T-helper 2 cell (primary cell): ENCODE data around the gene LRMDA.
"Not testable (repeated sequence)": the region's sequence is repeated elsewhere in the genome, so short reads cannot be mapped to it uniquely, and the experiment has no call there.

Source experiments
- DNase-seq, 5 experiments: peaks; one replicate each; pipeline versions ENCODE4 v3.0.0 to v3.0.0-alpha.2; 2012 to 2022

Gene LRMDA

DNA sequence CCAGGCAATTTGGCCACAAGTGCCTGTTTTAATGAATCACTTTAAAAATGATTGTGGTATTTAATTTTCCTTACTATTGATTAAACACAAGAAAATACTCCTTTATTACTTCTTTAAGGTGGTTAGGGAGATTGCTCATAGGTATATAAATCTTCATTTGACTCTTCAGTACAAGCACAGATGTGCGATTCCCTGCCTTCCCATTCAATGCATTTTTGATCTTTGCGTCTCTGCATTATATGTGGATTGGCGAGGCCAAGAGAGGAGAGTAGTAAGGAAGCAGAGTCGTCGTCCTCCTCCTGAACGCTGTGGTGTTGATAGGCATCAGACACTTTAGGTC is 683.7 kb downstream of the LRMDA start:
- no peak for DNase-seq

DNA sequence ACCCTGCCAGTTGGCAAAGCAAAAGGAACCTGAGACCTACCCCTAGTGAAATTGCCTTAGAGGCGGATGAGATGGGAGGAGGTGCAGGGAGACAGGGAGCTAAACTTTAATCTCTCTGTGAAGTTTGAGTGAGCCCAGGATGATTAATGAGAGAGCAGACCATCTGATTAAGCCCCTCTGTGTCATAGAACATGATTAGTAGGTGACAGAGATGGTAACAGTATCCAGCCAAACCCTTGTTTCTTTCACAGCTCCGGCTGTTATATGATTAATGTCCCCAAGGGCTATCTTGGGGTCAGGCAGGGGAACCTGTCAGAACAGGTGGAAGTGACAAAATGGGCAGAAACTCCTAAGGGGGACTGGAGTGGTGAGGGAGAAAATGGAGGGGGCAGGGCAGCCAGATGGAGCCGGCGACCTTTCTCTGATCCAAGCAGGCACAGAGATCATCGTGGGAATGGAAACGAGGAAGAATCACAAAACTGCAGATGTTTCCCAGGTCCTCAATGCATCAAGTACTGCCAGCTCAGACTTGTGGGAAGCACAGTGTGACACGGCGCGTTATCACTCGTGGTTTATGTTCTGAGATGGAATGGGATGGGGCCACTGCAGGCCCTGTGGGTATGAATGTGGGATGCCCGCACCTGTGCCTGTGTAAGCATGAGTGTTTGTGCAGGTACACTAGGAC is 684.2 kb downstream of the LRMDA start:
- DNase-seq, result no peak

DNA sequence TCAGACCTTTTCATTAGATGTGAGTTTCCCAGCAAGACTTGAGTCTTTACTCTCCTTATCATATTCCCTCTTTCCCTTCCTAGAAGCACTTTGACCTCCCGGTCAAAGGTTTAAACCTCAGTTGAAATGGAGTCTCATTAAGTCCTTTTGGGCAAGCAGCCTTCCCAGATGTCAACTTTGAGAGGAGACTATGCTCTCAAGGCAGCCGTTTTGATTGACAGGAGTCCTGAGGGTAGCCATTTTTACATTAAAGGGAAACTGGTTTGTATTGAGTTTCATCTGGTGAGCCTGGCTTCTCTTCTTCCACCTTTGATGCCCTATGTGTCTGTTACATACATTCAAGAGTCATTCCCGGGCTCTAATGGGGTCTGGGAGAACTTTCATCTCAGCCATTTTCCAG is 685.1 kb downstream of the LRMDA start:
- no peak for DNase-seq

DNA sequence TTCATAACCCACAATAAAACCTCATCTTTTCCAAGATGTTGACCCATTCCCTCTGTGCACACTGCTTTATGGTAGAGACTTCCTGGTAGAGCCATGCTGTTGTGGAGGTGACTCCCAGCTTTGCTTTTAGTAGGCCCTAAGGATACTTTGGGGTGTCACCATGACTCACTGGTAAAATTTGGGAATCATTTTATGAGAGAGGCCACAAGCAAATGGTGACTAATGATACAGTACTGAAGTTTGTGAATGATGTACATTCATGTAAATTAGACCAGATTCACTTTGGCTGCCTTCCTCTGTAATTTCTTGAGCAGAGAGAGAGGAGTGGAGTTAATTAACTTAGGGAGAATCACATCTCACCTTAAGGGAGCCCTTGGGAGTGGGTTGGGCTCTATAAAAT is 686.5 kb downstream of the LRMDA start:
- no peak for DNase-seq

DNA sequence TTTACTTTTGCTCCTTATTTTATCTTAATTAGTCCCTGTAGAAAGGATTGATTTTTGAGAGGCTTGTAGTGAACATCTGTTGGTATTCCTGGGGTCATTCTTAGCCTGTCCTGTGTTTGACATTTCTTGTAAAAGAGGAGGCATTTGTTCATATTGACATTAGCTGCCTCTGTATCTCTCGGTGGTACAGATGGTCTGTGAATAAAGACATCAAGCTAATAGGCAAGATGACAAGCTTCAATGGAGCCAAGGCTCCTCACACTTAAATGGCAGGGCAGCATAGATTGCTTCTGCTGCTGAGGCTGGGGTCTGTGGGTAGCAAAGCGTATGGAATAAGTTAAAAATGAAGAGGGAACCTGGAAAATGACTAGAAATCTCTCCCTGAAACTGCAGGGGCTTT is 687.6 kb downstream of the LRMDA start:
- no peak for DNase-seq

DNA sequence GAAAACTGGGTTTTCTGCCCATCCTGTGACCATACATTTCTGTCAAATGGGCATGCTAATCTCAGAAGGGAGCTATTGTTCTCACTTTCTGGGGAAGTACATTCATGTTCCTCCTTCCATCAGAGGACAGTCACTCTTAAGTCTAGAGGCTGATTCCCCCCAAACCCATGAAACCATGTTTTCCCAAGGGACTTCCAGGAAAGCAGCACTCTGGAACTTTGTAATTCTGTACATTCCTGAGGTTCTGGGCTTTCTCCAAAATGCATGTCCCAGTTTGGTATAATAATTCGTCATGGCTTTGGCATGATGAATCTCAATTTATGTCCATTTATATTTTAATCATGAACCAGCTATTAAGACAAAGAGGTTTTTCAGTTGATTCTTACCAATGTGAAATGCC is 688.1 kb downstream of the LRMDA start:
- DNase-seq, result no peak

DNA sequence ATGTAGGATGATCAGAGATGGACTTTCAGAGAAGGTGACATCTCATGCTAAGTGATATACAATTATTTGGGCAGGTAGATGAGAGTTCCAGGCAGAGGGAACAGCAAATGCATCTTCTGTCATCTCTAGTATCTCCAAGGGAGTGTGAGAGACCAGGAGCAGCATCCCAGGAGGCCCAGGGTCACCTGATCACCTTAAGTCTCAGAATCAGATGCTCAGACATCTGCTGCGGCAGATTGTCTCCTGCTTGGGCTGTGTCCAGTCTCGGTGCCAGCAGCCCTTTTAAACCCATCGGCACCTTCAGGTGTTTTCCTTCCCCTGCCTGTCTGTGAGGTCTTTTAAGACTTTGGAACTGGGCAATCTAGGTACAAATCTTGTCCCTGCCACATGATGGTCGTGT is 690.6 kb downstream of the LRMDA start:
- DNase-seq, result no peak

DNA sequence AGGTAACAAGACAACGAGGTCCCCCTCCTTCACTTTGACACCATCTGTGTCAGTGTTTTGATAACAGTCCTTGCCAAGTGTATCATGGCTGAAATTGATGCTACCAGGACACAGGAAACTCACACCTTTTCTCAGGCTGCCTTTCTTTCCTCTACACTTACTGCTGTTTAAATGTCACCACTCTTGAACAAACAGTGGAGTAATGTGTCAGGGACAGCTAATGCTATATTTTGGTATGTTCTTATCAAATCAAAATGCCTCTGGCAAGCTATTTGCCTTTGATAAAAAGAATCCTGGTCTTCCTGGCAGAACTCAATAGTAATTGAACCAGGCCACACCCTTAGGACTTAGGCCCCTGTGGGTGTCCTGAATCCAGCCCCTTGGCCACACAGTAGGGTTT is 692.9 kb downstream of the LRMDA start:
- DNase-seq, result no peak

DNA sequence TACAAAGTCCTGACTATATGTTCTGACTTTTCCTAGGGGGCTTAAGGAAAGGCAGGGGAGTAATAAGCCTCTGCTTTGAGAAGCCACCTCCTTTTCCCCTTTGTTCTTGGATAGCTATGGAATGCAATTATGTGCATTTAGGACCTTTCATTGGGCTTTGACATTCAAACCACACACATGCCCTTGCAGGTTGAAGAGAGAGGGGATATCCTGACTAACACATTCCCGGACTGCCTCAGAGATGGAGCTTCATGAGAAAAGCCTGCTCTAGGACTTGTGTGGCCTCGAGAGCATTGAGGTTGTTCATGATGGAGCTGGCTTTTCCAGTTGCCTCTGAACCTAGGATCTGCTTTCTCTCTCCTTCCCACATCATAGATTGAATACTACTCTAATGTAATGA is 694.5 kb downstream of the LRMDA start:
- no peak for DNase-seq

DNA sequence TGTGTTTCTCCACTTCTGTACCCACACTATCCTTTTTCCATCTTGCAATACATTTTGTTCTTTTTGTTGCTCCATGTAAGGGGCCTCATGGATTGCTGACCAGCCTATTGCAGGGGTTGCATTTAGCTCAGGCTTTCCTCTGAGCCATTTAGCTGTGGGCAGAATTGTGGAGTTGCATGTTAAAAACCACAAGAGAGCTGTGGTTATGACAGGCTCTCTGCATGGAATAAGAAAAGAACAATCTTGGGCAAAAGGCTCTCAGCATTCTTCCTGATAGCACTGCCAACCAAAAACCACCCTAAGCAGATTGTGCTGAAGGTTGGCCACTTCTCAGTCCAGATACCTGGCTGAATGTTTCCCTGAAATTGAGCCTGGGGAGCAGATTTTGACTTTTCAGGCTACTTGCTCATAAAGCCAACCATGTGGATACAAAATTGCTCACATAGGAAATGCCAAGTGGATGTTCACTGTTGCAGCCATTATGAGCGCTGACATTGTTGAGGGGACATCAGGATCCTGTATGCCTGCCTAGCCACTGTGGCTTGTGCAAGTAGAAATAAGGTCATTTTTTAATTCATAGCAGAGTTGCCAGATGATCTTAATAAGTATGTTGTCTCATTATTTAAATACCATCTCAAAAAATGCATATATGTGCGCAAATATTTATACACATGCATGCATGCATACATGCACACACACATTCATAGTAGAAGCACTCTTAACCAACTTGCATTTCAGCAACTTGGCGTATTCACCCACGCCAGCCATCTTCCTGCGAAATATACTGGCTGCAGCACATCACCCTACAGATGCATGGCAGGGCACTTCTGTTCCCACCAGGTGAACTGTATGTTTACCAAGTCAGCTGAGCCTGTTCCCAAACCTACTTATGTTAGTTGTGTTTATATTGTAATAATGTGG is 695.4 kb downstream of the LRMDA start:
- no peak for DNase-seq

DNA sequence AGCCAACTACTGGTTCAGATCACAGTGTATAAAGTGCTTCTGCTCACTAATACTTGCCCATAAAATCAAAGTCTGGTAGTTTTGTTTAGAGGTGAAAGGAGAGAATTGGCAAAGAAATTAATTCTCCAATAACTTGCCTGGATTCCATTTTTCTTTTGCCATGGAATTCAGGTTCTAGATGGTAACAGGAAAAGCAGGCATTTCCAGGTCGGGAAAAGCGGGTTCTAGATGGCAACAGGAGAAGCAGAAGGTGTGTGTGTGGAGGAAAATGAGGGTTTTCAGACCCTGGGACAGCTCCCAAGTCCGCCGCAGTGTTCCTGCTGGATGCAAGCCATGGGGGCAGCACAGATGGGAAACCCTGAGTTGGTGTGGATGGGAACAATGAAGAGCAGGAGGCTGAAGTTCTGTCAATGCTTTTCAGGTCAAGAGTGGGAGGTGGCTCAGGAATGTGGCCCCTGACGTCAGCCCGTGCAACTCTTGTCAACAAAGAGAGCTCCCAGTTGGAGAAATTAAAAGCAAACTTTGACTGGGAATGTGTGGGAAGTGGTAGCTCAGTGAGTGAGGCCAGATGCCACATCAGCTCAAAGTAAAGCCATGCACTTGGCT is 696.7 kb downstream of the LRMDA start:
- DNase-seq, result no peak

DNA sequence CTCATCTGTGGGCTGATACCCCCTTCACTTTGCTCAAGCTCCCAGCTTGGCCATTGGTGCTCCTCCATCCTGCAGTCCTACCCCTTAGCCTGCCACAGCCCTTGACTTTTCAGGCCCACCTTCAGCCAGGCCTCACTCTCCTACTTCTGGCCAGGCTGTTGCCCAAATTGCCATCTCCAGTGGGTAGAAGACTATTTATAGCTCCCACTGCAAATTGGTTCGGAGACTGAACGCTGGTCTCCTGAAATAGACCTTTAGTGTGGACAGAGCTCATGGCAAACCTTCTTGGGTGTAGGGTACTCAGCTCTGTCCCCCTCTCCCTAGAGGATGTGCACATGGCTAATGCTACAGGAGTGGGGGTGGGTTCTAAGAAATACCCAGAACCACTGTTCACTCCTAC is 697.8 kb downstream of the LRMDA start:
- DNase-seq, result no peak

DNA sequence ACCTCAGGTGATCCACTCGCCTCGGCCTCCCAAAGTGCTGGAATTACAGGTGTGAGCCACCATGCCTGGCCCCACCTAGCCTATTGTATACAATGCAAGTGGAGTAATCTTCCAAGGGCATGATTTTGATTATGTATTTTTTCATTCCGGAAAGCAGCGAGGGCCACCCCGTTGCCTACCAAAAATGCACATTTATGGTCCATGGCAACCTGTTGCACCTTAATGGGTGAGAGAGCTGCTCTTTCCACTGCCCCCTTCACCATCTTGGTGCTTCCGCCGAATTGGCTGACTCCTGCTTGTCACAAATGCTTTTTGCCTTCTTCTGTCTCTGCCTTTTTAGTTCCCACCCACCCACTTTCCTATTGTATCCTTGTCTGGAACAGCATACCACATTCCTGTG is 699.5 kb downstream of the LRMDA start:
- no peak for DNase-seq

DNA sequence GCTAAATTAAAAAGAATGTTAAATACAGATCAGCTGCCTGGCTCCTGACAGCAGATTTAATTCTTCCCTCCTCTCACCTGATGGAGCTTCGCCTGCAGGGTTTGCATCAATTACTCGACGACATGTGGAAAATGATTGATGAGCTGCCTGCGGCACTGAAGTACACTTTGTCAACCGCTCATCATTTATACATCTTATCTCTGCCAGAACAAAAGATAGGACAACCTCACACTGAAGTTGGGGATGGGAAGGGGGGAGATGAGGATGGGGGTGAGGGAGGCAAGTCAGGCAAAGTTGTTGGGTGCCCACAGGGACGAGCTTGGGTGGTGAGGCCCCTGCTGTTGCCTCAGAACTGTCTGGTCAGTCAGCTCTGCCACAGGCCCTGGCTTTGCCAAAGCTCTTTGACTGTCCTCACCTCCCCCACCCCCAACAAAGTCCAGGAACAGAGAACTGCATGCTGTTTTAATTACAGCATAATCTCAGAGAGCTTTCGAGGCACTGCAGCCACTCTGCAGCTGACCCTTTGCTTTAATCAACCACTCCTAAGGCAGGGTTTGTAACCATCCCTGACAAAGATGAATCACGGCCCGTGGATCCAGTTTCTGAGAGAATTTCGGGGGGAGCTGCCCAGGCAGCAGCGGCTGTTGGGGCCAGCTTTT is 702.3 kb downstream of the LRMDA start:
- DNase-seq, result no peak

DNA sequence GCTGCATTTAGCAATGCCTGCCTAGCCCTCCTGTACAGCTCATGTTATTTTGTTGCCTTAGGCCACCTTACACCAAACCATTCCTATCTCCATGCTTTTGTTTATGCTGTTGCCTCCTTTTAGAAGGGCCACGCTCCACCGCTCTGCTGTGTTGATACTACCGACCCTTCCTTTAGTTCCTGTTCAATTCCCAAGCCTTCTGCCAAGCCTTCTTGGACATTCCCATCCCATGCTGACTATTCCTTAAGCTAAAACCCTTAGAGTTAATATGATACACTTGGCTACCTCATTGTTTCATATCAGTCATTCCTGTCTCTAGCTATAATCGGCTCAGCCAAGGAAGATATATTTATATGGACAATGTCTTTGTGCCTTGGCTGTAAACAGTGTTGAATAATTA is 705.5 kb downstream of the LRMDA start:
- no peak for DNase-seq

DNA sequence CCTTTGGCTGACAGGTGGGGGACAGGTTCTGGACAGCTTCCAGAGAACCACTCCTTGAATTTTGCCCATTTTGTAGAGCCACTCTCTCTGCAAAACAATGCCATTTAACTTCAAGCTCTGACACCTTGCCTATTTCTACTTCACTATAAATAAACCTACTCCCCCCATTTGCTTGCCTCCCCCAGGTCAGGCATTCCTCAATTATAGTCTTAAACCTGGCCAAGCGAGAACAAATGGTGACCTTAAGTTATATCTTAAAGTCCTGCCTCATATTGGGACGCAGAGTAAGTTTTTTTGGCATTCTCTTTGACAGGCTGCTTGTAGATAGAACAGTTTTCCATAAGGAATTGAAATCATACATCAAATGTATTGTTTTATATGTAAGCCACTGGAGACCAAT is 706.9 kb downstream of the LRMDA start:
- no peak for DNase-seq

DNA sequence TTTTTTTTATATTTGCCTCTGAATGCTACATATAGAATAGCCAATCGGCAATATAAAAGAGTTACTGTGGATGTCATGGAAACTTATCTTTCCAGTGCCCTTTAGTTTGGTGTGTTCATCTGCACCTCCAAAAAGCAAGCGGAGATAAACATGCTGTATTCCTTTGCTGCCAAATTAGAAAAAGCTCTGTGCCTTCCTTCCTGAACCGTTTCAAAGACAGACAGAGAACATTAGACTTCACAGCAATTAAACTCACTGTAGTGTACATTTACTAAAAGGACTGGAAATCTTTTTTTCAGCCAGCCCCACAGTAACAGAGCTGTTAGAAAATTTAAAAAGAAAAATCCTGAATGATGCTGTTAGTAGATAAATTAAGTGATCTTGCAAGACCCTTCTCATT is 707.5 kb downstream of the LRMDA start:
- DNase-seq, result no peak

DNA sequence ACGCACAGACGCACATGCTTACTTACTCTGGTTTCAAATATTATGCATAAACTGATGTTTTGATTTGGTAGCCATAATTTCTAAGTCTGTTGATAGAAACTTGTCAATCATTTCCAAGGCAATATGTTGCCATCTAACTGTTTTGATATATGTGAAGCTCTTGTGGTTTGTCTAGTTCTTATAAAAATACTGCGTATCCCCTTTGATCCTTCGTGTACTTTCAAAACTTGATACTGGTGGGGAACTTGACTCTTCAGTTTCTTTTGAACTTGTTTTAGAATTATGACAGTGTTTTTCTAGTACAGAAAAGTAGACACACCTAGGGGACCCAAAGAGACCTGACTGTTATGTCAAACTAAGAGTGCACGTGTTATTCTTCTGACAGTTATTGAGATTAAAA is 708.0 kb downstream of the LRMDA start:
- no peak for DNase-seq

DNA sequence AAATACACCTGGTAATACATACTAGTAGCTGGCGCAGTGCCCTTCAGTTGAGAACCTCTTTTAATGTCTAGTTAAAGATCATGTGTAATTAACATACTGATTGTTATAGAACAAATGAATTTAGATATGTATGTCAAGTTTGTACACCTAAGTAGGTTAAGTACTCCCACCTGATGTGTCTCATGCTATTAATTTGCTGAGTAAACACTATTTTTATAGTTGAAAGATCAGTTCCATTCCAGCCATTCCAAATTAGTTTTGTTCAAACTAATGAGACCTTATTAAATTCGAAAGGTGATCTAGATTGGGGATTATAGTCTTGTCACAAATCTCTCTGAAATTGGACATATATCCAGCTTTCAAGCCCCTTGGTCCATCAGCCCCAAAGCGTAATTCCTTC is 710.0 kb downstream of the LRMDA start:
- DNase-seq, result no peak

DNA sequence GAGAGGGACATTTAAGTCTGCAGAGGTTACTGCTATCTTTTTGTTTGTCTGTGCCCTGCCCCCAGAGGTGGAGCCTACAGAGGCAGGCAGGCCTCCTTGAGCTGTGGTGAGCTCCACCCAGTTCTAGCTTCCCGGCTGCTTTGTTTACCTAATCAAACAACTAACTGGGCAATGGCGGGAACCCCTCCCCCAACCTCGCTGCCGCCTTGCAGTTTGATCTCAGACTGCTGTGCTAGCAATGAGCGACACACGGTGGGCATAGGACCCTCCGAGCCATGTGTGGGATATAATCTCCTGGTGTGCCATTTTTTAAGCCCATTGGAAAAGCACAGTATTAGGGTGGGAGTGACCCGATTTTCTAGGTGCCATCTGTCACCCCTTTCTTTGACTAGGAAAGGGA is 716.8 kb downstream of the LRMDA start:
- not testable (repeated sequence) for DNase-seq

DNA sequence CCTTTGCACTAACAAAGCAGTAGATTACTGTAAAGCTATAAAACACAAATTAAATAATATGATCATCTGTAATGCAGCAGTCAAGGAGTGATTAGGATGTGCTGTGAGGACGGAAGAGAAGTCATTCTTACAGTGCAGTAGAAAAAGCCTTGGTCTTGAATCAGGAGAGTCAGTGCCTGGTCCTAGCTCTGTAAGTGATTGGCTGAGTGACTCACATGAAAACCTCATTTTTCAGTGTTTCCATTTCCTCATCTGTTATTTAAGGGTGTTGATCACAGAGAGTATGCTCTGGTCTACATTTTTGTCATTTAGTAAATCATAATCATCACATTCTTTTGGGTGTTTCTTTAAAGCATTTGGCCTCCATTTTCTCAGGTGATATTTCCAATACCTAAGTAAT is 717.8 kb downstream of the LRMDA start:
- no peak for DNase-seq

DNA sequence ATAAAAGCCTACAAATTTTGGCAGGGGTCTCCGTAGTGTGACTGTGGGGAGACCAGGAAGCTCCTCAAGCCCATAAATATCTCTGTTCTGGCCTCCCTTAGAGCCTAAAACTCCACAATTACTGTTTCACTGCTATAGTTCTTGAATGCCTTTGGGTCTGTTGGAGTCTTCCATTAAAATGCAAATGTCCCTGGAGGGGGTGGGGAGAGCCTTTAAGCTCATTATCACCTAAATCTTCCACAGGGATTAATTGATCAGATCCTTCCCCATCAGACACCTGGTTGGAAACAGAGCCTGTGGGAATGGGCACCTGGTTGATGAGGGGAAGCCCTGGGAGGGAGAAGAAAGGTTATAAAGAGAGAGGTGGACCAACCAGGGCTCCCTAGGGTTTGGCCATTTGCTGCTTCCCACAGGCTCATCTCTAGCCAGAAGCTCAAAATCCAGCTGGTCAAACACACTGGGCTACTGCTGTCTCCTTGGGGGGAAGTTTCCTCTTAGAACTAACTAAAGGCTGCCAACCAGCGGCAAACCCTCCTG is 718.2 kb downstream of the LRMDA start:
- no peak for DNase-seq

DNA sequence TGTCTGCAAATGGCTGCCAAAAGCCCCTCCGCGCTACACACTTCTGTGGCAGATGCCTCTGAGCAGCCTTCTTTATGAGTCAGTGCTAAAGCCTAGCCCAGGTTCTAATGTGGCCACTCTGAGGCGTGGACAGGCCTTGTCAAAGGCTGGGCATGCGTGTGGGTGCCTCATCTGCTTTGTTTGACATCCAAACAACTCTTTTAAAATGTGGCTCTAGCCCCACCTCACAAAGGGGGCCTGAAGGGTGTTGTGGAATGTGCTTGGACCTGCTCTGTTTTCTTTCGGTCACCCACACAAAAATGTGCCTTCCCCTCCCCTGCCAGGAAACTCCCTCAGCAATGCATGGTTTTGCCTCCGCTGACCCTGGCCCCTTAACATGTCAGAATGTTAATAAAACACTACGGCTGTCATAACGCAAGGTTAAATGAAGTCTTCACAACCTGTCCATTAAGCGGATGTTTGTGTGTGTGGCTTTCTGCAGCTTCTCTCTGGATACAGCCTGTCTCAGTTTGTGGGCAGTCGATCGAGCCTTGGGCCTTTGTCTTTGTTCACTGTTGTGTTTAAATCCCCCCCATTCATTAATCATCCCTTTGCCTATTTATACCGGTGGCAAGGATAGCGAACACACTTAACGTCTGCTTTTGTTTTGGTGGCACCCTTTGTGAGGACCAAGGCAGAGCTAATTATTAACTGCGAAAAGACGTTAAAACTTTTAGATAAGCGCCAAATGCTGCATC is 718.9 kb downstream of the LRMDA start:
- DNase-seq, result no peak
